ENCODE data around the gene ZNF618.

Gene ZNF618

GRCh38 chr9:114025760-114026159 is 149.7 kb downstream of the ZNF618 start:
- DNase-seq (ENCODE audit: low spot score) (no peak), ATAC-seq (ENCODE audit: low read depth) (no peak)
- Histone ChIP-seq H3K36me3 (ENCODE audit: low read depth) (peaks cover 27% of the 10 kb centered on the region), H3K27me3 (ENCODE audit: insufficient read depth, poor library complexity, severe bottlenecking) (no peaks in the 10 kb centered on the region), H3K4me3 (ENCODE audit: severe bottlenecking) (no peak overlapping the region), H3K9me3 (ENCODE audit: severe bottlenecking) (peaks cover 14% of the 10 kb centered on the region), H3K4me1 (ENCODE audit: insufficient read depth, poor library complexity, severe bottlenecking) (no peaks in the 10 kb centered on the region), H3K27ac (ENCODE audit: poor library complexity, severe bottlenecking) (no peak overlapping the region)
- TF ChIP-seq, protein P1, sequence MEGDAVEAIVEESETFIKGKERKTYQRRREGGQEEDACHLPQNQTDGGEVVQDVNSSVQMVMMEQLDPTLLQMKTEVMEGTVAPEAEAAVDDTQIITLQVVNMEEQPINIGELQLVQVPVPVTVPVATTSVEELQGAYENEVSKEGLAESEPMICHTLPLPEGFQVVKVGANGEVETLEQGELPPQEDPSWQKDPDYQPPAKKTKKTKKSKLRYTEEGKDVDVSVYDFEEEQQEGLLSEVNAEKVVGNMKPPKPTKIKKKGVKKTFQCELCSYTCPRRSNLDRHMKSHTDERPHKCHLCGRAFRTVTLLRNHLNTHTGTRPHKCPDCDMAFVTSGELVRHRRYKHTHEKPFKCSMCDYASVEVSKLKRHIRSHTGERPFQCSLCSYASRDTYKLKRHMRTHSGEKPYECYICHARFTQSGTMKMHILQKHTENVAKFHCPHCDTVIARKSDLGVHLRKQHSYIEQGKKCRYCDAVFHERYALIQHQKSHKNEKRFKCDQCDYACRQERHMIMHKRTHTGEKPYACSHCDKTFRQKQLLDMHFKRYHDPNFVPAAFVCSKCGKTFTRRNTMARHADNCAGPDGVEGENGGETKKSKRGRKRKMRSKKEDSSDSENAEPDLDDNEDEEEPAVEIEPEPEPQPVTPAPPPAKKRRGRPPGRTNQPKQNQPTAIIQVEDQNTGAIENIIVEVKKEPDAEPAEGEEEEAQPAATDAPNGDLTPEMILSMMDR (IDR thresholded peaks at IDR 0.05; ENCODE audit: poor library complexity, severe bottlenecking), result no peak

- no peaks in the 10 kb centered on the region for H3K4me1 ChIP-seq (ENCODE audit: insufficient read depth, poor library complexity, severe bottlenecking)
- TF ChIP-seq, protein P1 (IDR thresholded peaks at IDR 0.05; ENCODE audit: poor library complexity, severe bottlenecking), result no peak
- H3K4me3 ChIP-seq (ENCODE audit: severe bottlenecking), result no peak overlapping the region
- no peak for DNase-seq (ENCODE audit: low spot score)
- H3K36me3 ChIP-seq (ENCODE audit: low read depth), result peaks cover 21% of the 10 kb centered on the region
- H3K9me3 ChIP-seq (ENCODE audit: severe bottlenecking), result peaks cover 14% of the 10 kb centered on the region
- ATAC-seq (ENCODE audit: low read depth), result no peak
- H3K27ac ChIP-seq (ENCODE audit: poor library complexity, severe bottlenecking), result no peak overlapping the region
- H3K27me3 ChIP-seq (ENCODE audit: insufficient read depth, poor library complexity, severe bottlenecking), result no peaks in the 10 kb centered on the region
Observed at GRCh38 chr9:114026335-114026734, 150.2 kb downstream of the ZNF618 start.

DNA sequence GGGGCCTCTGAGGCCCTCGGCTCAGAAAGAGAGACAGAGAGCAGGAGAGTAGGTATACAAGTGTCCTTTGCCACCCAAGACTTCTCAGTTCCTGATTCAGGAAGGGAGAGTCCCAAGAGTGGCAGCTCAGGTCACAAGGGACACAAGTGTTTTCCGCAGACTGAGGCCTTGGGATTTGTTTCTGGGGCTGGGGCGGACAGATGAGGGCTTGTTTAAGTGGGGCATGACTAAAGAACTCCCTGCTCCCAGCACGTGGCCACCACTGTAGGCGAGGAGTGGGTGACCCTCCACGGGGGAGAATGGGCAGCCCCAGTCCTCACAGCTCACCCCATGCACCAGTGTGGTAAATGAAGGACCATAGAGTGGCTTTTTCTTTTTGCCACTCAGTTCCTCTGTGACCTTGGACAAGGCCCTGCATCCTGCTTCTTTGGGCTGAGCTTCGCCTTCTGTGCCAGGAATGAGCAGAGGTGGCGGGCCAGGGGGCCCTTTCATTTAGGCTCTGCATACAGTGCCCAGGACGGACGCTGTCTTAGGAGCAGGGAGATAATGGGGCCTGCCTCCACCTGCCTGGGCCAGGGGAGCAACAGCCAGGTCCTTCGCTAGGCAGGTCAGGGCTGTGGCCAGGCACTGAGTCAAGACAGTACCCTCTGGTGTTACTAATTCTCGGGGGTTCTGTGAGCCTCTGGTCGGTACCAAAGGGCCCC is 151.2 kb downstream of the ZNF618 start:
- Histone ChIP-seq H3K4me1 (ENCODE audit: insufficient read depth, poor library complexity, severe bottlenecking) (no peaks in the 10 kb centered on the region), H3K27ac (ENCODE audit: poor library complexity, severe bottlenecking) (no peak overlapping the region), H3K9me3 (ENCODE audit: severe bottlenecking) (peaks cover 14% of the 10 kb centered on the region), H3K4me3 (ENCODE audit: severe bottlenecking) (no peak overlapping the region), H3K36me3 (ENCODE audit: low read depth) (peaks cover 19% of the 10 kb centered on the region), H3K27me3 (ENCODE audit: insufficient read depth, poor library complexity, severe bottlenecking) (no peaks in the 10 kb centered on the region)
- TF ChIP-seq, protein P1 (IDR thresholded peaks at IDR 0.05; ENCODE audit: poor library complexity, severe bottlenecking), result no peak
- no peak for ATAC-seq (ENCODE audit: low read depth)
- DNase-seq (ENCODE audit: low spot score), result no peak

DNA sequence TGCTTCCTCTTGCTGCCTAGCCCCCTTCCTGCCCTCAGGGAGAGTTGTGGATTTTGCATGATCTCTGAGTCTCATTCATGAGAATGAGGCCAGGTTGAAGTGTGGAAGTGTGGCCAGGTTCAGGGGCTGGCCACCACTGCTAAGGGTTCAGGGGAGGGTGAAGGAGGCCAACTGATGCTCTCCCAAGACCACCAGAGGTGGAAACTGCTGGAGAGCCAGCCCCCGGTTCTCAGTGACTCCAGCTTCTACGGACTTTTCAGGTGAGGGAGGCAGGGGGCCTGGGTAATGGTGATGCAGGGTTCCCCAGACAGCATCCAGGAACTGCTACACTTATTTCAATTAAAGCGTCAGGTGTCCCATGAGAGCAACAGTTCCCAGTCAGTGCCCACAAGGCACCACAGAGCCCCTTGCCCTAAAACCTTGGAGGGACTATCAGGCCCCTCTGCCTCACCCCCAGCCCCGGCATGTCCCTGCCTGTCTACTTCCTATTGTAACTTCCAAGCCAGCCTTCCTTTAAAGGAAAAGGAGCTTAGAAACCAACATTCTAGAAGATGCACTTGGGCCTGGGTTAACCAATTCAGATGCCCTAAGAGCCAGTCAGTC is 151.9 kb downstream of the ZNF618 start:
- DNase-seq (ENCODE audit: low spot score), result no peak
- Histone ChIP-seq H3K36me3 (ENCODE audit: low read depth) (peaks cover 14% of the 10 kb centered on the region), H3K27ac (ENCODE audit: poor library complexity, severe bottlenecking) (no peak overlapping the region), H3K4me1 (ENCODE audit: insufficient read depth, poor library complexity, severe bottlenecking) (no peaks in the 10 kb centered on the region), H3K4me3 (ENCODE audit: severe bottlenecking) (no peak overlapping the region), H3K27me3 (ENCODE audit: insufficient read depth, poor library complexity, severe bottlenecking) (no peaks in the 10 kb centered on the region), H3K9me3 (ENCODE audit: severe bottlenecking) (peaks cover 10% of the 10 kb centered on the region)
- no peak for ATAC-seq (ENCODE audit: low read depth)
- TF ChIP-seq, protein P1 (IDR thresholded peaks at IDR 0.05; ENCODE audit: poor library complexity, severe bottlenecking), result no peak

GRCh38 chr9:114028646-114029045 is 152.5 kb downstream of the ZNF618 start:
- DNase-seq (ENCODE audit: low spot score), result no peak
- TF ChIP-seq, protein P1 (IDR thresholded peaks at IDR 0.05; ENCODE audit: poor library complexity, severe bottlenecking), result no peak
- ATAC-seq (ENCODE audit: low read depth), result no peak
- no peaks in the 10 kb centered on the region for H3K27me3 ChIP-seq (ENCODE audit: insufficient read depth, poor library complexity, severe bottlenecking)
- H3K9me3 ChIP-seq (ENCODE audit: severe bottlenecking), result peaks cover 3% of the 10 kb centered on the region
- H3K27ac ChIP-seq (ENCODE audit: poor library complexity, severe bottlenecking), result no peak overlapping the region
- no peaks in the 10 kb centered on the region for H3K4me1 ChIP-seq (ENCODE audit: insufficient read depth, poor library complexity, severe bottlenecking)
- H3K4me3 ChIP-seq (ENCODE audit: severe bottlenecking), result no peak overlapping the region
- peaks cover 7% of the 10 kb centered on the region for H3K36me3 ChIP-seq (ENCODE audit: low read depth)
